GM18858 (cell line): ENCODE measurements around the gene CEP131.

ENCODE experiments used
- ATAC-seq: cut with Tn5 transposase; IDR thresholded peaks from one replicate; pipeline ENCODE4 v1.9.1; 2021; ENCODE audit not compliant: unreplicated experiment

CEP131 gene

DNA sequence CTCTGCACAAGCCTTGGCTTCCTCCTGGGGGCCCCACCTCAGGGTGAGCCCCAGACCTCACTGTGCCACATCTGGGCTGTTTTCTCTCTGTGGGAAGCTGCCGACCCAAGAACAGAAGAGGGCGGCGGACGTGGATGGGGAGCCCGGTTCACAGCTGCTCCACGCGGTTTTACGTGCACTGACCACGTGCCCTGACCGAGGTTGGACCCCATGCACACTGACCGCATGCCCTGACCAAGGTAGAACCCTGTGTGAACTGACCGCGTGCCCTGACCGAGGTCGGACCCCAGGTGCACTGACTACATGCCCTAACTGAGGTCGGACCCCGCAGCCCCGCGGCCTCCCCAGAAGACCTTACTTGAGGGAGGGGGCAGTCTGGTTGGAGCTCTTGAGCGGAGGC lies 19.6 kb downstream of the CEP131 start:
- ATAC-seq, result no peak

DNA sequence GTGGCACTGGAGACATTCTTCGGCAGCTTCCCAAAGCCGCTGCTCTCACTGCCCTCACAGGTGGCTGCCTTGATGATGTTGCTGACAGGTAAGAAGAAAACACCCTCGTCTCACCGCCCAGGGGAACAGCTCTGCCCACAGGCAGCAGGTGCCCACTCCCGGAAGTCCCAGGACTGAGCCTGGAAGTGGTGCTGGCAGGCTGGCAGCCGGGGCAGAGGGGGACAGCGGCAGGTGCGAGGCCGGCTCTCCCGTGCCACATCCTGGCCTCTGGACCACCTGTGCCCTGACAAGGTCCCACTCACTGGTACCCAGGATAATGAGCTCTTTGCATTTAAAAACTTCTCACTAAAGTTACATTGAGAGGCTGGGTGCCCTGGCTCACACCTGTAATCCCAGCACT lies 20.4 kb downstream of the CEP131 start:
- ATAC-seq, result no peak

DNA sequence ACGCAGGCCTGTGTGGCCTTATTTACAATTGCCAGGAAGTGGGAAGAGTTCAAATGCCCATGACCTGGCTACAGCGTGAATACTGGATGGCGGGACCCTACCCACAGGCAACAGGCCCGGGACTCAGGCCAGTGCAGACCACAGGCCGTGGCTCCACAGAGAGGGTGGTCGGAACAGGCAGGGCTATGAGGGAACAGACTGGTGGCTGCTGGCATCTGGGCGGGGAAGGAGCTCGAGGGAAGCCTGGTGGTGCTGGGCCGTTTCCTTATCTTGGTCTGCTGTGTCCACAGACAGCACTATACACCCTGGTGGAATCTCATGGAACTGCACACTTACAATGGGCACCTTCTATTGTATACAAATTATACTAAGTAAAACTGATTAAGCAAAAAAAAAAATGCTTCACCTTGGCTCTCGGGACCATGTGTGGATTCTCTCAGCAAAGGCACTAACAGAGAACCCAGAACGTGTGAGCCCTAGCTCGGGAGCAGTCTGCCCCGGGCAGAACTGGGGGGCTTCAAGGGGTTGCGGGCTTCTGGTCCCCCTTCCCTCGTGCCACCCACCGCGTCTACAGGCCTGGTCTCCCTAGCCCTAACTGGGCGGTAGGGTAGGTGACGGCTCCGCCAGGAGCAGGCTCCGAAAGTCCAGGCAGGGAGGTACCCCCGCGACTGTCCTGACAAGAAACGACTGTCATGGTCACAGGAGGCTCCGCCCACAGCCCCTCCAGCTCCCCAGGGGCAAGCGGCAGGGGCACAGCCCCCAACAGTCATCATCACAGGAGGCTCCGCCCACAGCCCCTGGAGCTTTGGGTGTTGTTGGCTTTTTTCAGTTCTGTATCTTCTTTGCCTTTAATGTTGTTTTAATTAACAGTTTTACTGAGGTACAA lies 21.8 kb downstream of the CEP131 start:
- ATAC-seq, result no peak

- no peak for ATAC-seq
Observed at GRCh38 chr17:81200201-81200600, 22.6 kb downstream of the CEP131 start.

- ATAC-seq, result no peak
Observed at GRCh38 chr17:81199482-81199830, 23.3 kb downstream of the CEP131 start.

DNA sequence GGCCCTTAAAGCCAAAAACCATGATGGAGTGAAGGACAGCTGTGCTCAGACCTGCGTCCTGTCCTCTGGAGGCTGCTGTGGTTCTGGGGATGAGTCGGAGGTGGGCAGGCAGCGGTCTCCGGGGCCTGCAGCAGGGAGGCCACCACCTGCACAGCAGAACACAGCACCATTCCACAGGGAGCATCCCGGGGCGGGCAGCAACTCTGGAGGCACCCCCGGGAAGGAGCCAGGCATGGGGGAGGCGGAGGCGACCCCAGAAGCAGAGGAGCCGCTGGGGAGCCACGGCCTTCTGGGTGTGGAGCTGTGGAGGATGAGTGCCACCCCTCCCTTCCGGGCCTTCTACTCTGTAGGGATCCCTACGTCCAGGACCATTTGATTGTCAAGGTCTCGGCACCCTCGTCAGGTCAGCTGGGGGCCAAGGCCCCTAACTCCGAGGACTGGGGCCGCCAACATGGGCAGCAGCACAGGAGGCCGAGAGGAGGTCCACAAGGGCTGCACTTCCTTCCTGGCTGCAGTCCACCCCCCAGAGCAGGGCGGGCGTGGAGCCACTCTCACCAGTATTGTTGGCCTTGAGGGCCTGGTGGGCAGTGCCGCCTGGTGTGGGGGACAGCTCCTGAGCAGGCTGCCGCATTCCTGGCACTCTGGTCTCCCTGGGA lies 23.8 kb downstream of the CEP131 start:
- ATAC-seq, result no peak

DNA sequence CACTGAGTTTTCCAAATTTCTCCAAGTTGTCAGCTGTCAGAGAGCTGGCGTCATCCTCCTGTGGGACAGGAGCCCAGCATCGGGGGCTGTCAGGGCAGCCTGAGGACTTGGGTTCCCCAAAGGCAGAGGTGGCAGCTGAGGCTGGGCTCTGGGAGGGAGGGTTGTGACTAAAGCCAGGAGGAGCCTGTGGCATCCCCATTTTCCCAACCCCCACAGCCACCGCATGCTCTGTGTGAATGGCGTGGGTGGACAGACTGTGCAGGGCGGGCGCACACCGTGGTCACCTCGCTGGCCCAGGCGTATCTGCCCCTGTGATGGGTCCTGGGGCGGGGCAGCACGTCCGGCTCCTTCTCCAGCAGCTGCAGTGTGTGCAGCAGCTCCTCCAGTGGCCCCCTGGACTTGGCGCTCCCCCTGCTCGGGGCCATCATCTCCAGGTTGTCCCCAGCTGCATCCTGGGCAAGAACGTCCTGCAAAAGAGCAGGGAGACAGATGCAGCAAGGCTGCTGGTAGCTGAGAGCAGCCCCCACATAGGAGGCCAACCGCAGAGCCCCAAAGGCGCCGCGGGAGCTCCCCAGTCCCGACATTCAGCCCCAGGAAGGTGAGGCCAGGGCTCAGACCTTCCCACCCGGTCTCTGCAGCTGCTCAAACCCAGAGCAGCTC lies 24.8 kb downstream of the CEP131 start:
- no peak for ATAC-seq

DNA sequence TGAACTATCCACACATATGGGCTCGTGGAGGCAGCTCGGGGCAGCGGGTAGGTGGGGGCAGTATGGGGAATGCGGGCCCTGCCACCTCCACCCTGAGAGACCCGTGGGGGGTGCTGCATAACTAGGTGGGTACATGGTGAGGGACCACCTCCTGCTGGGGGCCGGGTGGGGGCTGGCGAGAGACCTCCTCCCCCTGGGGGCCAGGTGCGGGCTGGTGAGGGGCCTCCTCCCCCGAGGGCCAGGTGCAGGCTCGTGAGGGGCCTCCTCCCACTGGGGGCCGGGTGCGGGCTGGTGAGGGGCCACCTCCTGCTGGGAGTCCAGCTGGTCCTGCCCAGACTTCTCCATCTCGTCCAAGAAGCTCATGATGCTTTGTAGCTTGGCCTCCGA lies 25.4 kb downstream of the CEP131 start:
- no peak for ATAC-seq

DNA sequence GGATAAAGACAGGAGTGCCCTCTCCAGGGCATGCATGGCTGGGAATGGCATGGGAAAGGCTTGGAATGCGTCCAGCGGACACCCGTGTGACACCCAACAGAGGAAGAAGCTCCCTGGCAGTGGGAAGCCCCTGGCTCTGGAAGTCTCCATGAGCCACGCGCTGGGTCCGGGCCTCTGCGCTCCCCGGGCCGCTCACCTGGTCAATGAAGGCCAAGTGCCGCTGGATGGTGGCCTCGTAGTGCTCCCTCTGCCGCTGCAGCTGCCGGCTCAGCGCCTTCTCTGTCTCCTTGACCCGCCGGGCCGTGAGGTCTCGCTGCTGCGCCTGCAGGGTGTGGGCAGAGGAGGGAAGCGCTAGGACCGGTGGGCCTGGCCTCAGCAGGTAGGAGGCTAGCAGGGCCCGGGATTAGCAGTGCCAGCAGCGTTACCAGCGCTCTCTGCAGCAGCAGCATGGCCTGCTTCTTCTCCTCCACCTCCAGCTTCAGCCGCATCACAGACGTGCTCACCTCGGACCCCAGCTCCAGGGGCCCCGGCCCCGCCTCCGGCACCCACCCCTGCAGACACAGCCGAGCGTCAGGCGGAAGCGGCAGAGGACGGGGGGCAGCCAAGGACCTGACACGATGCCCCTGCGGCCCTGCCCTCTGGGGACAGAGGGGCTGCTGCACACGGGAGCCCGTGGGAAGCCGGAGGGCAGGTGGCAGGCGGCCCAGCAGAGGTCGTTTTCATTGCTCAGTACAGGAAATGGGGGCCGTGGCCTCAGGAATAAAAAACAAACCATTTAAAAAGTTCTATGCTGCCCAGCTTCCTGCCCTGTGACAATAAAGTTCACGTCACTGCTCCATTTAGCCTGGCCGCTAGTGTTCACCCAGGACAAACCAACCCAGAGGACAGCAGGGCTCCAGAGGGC lies 26.0 kb downstream of the CEP131 start:
- no peak for ATAC-seq

GRCh38 chr17:81195941-81196495 lies 26.7 kb downstream of the CEP131 start:
- no peak for ATAC-seq

GRCh38 chr17:81194941-81195901 lies 27.5 kb downstream of the CEP131 start:
- ATAC-seq, result no peak

DNA sequence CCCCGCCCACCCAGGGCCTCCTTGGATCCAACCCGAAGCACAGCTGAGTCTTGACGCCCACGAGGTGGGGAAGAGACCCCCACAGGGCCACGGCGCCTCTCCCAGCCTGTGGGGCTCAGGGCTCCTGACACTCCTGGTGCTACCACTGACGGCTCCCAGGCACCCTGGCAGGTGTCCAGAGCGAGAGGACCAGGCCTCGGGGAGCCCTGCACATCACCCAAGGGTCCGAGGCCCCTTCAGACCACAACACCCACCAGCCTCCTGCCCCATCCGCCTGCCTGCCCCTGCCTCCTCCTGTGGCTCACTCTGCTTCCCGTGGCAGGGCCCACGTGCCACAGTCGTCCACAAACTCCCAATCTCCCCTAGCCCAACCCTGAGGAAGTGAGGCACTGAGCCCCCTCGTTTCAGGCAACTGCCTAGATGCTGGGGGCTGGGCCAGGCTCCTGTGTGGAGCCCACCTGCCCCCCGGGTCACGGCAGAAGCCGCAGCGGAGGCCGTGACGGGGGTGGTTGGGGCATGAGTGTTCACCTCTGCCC lies 28.5 kb downstream of the CEP131 start:
- ATAC-seq, result no peak

DNA sequence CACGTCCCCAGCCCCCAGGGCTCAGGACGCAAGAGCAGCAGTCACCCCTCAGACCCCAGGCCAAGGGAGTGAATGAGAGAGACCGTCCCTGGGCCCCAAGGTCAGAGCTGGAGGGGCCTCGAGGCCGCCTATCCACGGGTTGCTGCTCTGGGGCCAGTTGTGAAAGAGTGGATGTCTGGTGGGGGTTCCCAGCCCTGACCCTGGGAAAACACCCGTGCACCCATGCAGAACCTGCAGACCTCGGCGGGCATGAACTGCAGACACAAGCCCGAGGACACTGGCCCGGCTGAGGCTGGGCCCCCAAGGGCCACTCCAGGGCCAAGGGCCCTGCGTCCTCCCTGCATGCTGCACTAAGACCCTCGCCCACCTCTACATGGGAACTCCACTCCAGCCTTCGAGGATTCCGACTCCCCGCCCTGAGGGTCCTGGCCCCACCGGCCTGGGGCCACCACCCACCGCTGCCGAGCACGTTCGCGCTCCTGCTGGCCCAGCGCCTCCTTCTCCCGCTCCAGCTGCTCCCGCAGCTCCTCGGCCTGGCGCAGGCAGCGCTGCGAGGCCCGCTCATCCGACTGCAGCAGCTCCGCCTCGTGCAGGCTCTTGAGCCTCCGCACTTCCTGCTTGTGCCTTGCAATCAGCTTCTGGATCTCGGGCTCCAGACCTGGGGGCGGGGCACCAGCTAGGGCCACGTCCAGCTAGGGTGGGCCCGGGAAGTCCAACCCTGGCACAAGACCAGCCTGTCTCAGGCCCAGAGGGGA lies 29.1 kb downstream of the CEP131 start:
- ATAC-seq, result no peak

DNA sequence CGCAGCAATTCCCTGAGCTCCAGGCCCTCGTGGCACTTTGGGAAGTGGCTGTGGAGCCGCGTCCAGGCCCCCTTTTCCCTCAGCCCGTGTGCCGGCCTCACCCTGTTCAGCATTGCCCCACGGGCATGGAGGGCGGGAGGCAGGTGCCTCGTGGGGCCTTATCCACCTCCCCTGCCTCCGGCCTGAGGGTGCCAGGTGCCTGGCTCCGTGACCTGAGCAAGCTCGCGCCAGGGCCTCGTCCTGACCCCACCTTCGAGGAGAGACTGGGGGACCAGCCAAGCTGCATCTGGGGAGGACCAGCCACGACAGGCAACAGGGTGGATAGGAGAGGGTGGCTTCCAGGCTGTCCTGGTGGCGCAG lies 29.7 kb downstream of the CEP131 start:
- ATAC-seq, result no peak

DNA sequence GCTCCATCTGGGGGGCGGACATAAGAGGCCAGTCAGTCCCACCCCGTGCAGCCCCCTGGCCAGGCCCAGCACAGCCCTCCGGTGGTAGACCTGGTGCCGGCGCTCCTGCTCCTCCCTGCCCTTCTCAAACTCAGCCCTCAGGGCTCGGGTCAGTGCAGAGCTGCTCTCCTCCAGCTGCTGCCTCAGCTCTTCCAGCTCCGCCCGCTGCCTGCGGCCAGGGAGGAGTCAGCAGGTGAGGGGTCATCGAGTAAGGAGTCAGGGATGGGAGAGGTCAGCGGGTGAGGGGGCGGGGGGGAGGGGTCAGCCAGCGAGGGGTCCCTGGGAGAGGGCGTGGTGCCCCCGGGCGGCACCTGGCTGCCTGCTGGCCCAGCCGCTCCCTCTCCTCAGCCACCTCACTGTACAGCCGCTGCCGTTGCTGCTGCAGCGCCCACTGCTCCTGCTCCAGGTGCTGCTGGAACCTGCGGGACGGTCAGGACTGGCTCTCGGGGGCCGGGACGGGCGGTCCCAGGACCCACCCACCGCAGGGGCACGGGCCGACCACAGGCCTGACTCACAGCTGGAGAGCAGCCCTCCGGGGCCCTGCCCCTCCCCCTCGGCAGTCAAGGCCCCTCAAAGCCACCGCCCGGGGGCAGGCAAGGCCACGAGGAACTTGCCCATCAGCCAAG lies 30.2 kb downstream of the CEP131 start:
- no peak for ATAC-seq

DNA sequence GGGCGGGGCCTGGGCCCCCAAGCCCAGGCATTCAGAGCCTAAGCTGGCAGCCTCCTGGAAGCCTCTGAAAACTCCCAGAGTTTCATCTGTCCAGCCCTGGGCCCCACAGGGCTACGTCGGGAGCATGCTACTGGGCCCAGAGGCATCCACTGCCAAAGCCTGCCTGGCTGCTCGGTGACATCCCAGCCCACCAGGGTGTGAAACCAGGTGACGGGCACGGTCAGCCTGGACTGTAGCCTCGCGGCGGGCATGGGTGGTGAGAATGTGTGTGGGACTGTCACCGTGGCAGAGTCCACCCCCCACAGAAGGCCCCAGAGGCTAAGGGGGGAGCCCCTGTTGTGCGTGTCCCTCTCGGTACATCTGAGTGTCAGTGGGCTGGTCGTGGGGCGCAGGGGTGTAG lies 31.1 kb downstream of the CEP131 start:
- no peak for ATAC-seq

- no peak for ATAC-seq
Observed at GRCh38 chr17:81191116-81191515, 31.6 kb downstream of the CEP131 start.

DNA sequence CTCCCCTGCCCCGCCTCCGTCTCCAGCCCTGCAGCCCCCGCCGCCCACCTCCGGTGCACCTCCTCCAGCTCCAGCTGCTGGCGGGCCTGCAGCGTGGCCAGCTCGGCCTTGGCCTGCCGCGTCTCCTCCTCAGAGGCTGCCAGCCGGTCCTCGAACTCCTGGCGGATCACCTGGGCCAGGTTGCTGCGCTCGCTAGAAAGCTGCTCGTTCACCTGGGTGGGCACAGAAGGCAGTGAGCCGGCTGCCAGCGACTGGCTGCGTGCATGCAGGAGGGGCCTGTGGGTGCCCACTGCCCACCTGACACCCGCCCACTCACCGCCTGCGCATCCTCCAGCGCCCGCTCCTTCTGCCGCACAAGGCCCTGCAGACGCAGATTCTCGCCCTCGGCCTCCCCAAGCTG lies 32.2 kb downstream of the CEP131 start:
- ATAC-seq, result no peak
